GM18858 (cell line): ENCODE measurements around the gene RNPC3.
"Not testable (repeated sequence)": the region's sequence is repeated elsewhere in the genome, so short reads cannot be mapped to it uniquely, and the experiment has no call there.

Experiments
- ATAC-seq: cut with Tn5 transposase; IDR thresholded peaks from one replicate; pipeline ENCODE4 v1.9.1; 2021; ENCODE audit not compliant: unreplicated experiment

RNPC3 gene

GRCh38 chr1:103560427-103560826 lies 34.9 kb downstream of the RNPC3 start:
- no peak for ATAC-seq

DNA sequence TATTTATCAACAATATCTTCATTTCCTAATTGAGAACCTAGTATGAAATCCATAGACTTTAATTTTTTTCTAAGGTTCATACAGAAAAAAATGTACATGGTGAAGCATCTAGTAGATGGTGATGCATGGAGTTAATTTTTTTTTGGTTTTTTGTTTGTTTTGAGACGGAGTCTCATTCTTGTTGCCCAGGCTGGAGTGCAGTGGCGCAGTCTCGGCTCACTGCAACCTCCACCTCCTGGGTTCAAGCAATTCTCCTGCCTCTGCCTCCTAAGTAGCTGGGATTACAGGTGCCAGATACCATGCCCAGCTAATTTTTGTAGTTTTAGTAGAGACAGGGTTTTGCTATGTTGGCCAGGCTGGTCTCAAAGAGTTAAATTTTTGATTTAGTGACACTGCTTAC lies 35.6 kb downstream of the RNPC3 start:
- ATAC-seq: not testable (repeated sequence)

DNA sequence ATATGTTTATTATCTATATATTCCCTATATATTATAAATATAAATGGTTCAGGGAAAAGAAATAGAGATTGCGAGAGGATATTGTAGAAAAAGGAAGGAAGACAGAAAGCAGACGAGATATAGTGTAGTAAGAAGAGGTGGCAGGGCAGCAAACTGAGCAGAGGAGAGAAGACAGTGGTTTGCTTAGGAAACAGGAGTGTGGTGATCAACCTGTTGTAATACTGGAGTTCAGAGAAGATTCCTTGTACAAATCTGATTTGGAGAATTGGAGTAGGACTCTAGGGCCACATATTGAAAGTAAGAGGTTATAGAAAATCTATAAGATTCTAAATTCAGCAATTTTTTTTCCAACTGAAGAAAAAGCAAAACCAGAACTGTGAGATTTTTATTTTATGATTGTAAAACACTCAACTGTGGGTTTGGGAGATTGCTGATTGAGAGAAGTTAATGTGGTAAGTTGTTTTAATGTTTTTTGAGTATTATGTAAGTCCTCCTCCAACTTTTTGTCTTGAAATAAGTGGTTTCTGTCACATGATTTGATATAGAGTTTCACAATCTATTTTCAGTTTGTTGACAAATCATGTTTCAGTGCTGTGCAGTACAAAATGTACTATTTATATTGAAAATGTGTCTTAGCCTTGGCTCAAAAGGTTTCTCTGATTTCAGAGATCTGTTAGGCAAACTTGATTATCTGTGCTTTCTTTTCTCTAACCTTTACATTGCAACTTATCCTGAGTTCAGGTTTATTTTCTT lies 36.3 kb downstream of the RNPC3 start:
- peak; percentile 93 for ATAC-seq

GRCh38 chr1:103563056-103563455 lies 37.6 kb downstream of the RNPC3 start:
- no peak for ATAC-seq

DNA sequence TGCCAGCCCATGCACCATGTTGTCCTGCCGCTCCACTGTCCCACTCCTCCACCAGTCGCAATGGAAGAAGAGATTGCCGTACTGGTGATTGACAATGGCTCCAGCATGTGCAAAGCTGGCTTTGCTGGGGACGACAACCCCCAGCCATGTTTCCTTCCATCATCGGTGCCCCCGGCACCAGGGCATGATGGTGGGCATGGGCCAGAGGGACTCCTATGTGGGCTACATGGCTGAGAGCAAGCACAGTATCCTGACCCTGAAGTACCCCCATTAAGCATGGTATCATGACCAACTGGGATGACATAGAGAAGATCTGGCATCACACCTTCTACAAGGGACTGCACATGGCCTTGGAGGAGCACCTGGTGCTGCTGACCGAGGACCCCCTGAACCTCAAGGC lies 44.0 kb downstream of the RNPC3 start:
- ATAC-seq: no peak

GRCh38 chr1:103571289-103571688 lies 45.8 kb downstream of the RNPC3 start, which contains the start of gene AMY2B:
TSS of gene AMY2B (plus strand) at chr1:103571589. CDS start at chr1:103571603, 14 bp downstream.
- ATAC-seq: not testable (repeated sequence)

DNA sequence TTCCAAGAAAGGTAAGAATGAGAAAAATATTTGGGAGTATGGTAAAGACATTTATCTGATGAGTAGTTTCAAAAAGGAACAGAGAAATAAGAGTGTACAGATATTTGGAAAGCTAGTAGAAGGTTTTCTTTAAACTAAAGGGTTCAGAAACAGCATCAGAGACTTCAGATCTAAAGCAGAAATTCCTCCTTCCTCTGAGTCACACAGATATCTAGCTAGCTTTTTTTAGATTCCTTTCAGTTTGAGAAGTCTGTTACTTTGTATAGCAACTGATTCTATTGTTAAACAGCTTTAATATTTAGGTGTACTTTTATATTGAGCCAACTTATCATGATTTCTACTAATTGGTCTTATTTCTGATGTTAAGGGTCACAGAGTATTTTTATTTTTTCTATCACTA lies 50.6 kb downstream of the RNPC3 start:
- peak; percentile 82 for ATAC-seq

DNA sequence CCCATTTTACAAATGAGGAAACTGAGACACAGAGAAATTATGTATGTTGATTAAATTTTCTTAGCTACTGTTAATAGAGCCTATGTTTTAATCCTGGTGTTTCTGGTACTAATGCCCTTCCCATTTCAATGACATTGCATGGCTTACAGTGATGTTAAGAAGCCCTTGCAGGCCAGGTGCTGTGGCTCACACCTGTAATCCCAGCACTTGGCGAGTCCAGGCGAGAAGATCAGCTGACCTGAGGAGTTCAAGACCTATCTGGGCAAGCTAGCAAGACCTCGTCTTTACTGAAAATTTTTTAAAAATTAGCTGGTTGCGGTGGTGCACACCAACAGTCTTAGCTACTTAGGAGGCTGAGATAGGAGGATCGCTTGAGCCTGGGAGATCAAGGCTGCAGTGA lies 51.3 kb downstream of the RNPC3 start:
- ATAC-seq: not testable (repeated sequence)

DNA sequence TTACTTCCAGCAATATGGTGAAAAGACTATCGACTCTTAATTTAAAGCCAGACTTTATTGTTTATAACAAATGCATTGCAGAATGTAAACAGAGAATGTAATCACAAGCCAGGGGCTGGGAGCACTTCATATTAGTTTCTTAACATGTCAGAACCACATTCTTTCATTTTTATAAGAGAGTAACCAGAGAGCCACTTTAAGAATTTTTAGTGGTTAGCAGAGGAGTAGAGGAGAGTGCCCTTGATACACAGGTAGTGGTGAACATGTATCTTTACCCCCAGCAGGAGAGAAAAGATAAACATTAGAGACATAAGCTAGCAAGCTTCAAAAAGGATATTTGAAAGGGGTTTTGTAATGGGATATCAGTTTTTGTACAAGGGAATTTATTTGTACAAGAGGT lies 57.0 kb downstream of the RNPC3 start:
- no peak for ATAC-seq

- no peak for ATAC-seq
These were observed 58.4 kb downstream of the RNPC3 start for GRCh38 chr1:103583887-103584286.

- ATAC-seq: no peak
These were observed 59.0 kb downstream of the RNPC3 start for GRCh38 chr1:103584537-103584936.

DNA sequence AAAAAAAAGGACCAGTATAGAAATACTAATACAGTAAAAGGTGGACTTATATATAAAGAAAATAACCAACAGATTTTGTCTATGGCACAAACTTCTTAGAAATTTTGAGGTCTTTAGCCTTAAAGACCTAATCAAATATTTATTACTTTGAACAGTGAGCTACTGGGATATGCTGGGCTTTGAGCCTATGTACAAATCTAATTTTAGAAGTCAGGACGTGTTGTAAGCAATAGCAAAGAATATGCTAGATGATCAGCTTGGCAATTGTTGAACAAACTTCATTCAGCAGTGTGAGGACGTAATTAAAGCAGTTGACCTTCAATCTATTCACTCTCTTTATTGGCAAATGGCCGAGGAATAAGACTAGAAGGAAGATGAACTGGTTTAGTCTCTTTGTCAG lies 77.2 kb downstream of the RNPC3 start:
- not testable (repeated sequence) for ATAC-seq
